ENCODE measurements around the gene ERP44.

- no peak for TF ChIP-seq CTCF (IDR thresholded peaks at IDR 0.05 in 4 of 5, conservative IDR thresholded peaks at IDR 0.05 in 1 of 5)
- no peak for TF ChIP-seq POLR2A (IDR thresholded peaks at IDR 0.05)
These were observed 27.5 kb downstream of the ERP44 start for GRCh38 chr9:100071271-100071670.
